H9 (cell line): Measurements from ENCODE around the gene SCRG1. TPM values are rescaled to one million over a fixed set of nuclear protein-coding genes. Genes with fewer than 3 reads are reported as not detected.

ENCODE experiments used
- DNase-seq: peaks from one replicate; pipeline ENCODE4 v3.0.0-alpha.2; 2017
- H2AFZ ChIP-seq: one replicate; pipeline ENCODE4 v1.6.1; 2013; ENCODE audit warnings: mild to moderate bottlenecking, low read length, control low read depth, moderate library complexity
- H2AK5ac ChIP-seq: 2 replicates; pipeline ENCODE4 v1.6.1; 2013; ENCODE audit warnings: low read length, control low read depth, mixed read lengths; ENCODE audit not compliant: insufficient read length
- H2BK120ac ChIP-seq: one replicate; pipeline ENCODE4 v1.6.1; 2013; ENCODE audit warnings: low read depth, mild to moderate bottlenecking, low read length, control low read depth, inconsistent platforms; ENCODE audit not compliant: poor library complexity, severe bottlenecking
- H2BK12ac ChIP-seq: 2 replicates; pipeline ENCODE4 v1.6.1; 2013; ENCODE audit warnings: low read length, control low read depth, mixed read lengths, low read depth; ENCODE audit not compliant: insufficient read length
- H2BK15ac ChIP-seq: 2 replicates; pipeline ENCODE4 v1.6.1; 2013; ENCODE audit warnings: low read depth, low read length, control low read depth
- H2BK20ac ChIP-seq: one replicate; pipeline ENCODE4 v1.6.1; 2013; ENCODE audit warnings: low read depth, mild to moderate bottlenecking, low read length, control low read depth, inconsistent platforms; ENCODE audit not compliant: poor library complexity, severe bottlenecking
- H2BK5ac ChIP-seq: 2 replicates; pipeline ENCODE4 v1.6.1; 2013; ENCODE audit warnings: low read length, control low read depth, mixed read lengths; ENCODE audit not compliant: insufficient read length
- H3K14ac ChIP-seq: 2 replicates; pipeline ENCODE4 v1.6.1; 2013; ENCODE audit warnings: low read length, control low read depth; ENCODE audit not compliant: insufficient read depth
- H3K18ac ChIP-seq: 2 replicates; pipeline ENCODE4 v1.6.1; 2013; ENCODE audit warnings: low read depth, mild to moderate bottlenecking, mixed read lengths, low read length, control low read depth; ENCODE audit not compliant: insufficient read length
- H3K23ac ChIP-seq: 2 replicates; pipeline ENCODE4 v1.6.1; 2013; ENCODE audit warnings: low read length, control low read depth, mixed read lengths, low read depth; ENCODE audit not compliant: insufficient read length
- H3K23me2 ChIP-seq: 2 replicates; pipeline ENCODE4 v1.6.1; 2013; ENCODE audit warnings: low read depth, mild to moderate bottlenecking, mixed read lengths, low read length, control low read depth; ENCODE audit not compliant: insufficient read length, poor library complexity, severe bottlenecking
- H3K27ac ChIP-seq: 2 replicates; pipeline ENCODE4 v1.5.1; 2013; ENCODE audit warnings: low read length, control low read depth, mixed read lengths, low read depth; ENCODE audit not compliant: insufficient read length
- H3K27me3 ChIP-seq: 2 replicates; pipeline ENCODE4 v1.6.1; 2013; ENCODE audit warnings: low read length, control low read depth, inconsistent platforms; ENCODE audit not compliant: insufficient read depth
- H3K4ac ChIP-seq: 2 replicates; pipeline ENCODE4 v1.6.1; 2013; ENCODE audit warnings: low read depth, mild to moderate bottlenecking, control low read depth, inconsistent platforms, low read length, moderate library complexity
- H3K4me1 ChIP-seq: 2 replicates; pipeline ENCODE4 v1.6.1; 2013; ENCODE audit warnings: low read length, control low read depth, inconsistent platforms; ENCODE audit not compliant: insufficient read depth
- H3K4me2 ChIP-seq: 2 replicates; pipeline ENCODE4 v1.6.1; 2013; ENCODE audit warnings: low read length, control low read depth, mixed read lengths; ENCODE audit not compliant: insufficient read length, insufficient read depth
- H3K56ac ChIP-seq: 2 replicates; pipeline ENCODE4 v1.6.1; 2013; ENCODE audit warnings: low read depth, mild to moderate bottlenecking, mixed read lengths, low read length, control low read depth; ENCODE audit not compliant: insufficient read length
- H3K79me1 ChIP-seq: 2 replicates; pipeline ENCODE4 v1.6.1; 2013; ENCODE audit warnings: low read depth, mild to moderate bottlenecking, moderate library complexity, low read length, control low read depth, inconsistent platforms; ENCODE audit not compliant: insufficient read depth, poor library complexity, severe bottlenecking
- H3K79me2 ChIP-seq: 2 replicates; pipeline ENCODE4 v1.6.1; 2013; ENCODE audit warnings: low read length, control low read depth, inconsistent platforms; ENCODE audit not compliant: insufficient read depth
- H3K9ac ChIP-seq: 2 replicates; pipeline ENCODE4 v1.6.1; 2013; ENCODE audit warnings: low read length, control low read depth, mixed read lengths; ENCODE audit not compliant: insufficient read length; ENCODE audit errors: extremely low read depth
- H3K9me3 ChIP-seq: one replicate; pipeline ENCODE4 v1.6.1; 2013; ENCODE audit warnings: low read depth, low read length, inconsistent platforms; ENCODE audit not compliant: control insufficient read depth
- H3T11ph ChIP-seq: one replicate; pipeline ENCODE4 v1.6.1; 2013; ENCODE audit warnings: mild to moderate bottlenecking, low read length, control low read depth, inconsistent platforms
- H4K20me1 ChIP-seq: one replicate; pipeline ENCODE4 v1.6.1; 2013; ENCODE audit not compliant: control insufficient read depth, insufficient read length, insufficient read depth
- H4K5ac ChIP-seq: 2 replicates; pipeline ENCODE4 v1.6.1; 2013; ENCODE audit warnings: low read depth, mild to moderate bottlenecking, mixed read lengths, low read length, control low read depth; ENCODE audit not compliant: insufficient read length
- H4K8ac ChIP-seq: replicated peaks from 2 replicates; pipeline ENCODE4 v1.6.1; 2013; ENCODE audit warnings: low read length, control low read depth, mixed read lengths, low read depth; ENCODE audit not compliant: insufficient read length
- H4K91ac ChIP-seq: 2 replicates; pipeline ENCODE4 v1.6.1; 2013; ENCODE audit warnings: low read depth, mild to moderate bottlenecking, moderate library complexity, mixed read lengths, low read length, control low read depth; ENCODE audit not compliant: insufficient read length
- H3K27ac Mint-ChIP-seq, 3 experiments: 2 replicates in 2 of 3; 3 replicates in 1 of 3; pipeline ENCODE4 v1.8.0; 2020 to 2021; ENCODE audit warnings: mixed read lengths in 3 of 3, mild to moderate bottlenecking in 1 of 3, moderate library complexity in 1 of 3
- H3K27me3 Mint-ChIP-seq: 2 replicates; pipeline ENCODE4 v1.8.0; 2021; ENCODE audit warnings: low read depth, mild to moderate bottlenecking, moderate library complexity, mixed read lengths
- H3K36me3 Mint-ChIP-seq, 3 experiments: 2 replicates in 2 of 3; 3 replicates in 1 of 3; pipeline ENCODE4 v1.8.0; 2020 to 2021; ENCODE audit warnings: low read depth in 3 of 3, mixed read lengths in 3 of 3; ENCODE audit not compliant: insufficient read depth in 1 of 3
- H3K4me1 Mint-ChIP-seq, 2 experiments: 2 replicates each; pipeline ENCODE4 v1.8.0; 2020; ENCODE audit warnings: mixed read lengths in 2 of 2
- H3K4me3 Mint-ChIP-seq, 2 experiments: 2 replicates in 1 of 2; 3 replicates in 1 of 2; pipeline ENCODE4 v1.8.0; 2020 to 2021; ENCODE audit warnings: mild to moderate bottlenecking in 2 of 2, mixed read lengths in 2 of 2, moderate library complexity in 1 of 2
- H3K9me3 Mint-ChIP-seq, 2 experiments: 2 replicates in 1 of 2; 3 replicates in 1 of 2; pipeline ENCODE4 v1.8.0; 2020; ENCODE audit warnings: mild to moderate bottlenecking in 2 of 2, mixed read lengths in 2 of 2, moderate library complexity in 1 of 2
- CTCF ChIP-seq: fragments of 200-600 bp; sonication (generic); conservative IDR thresholded peaks from 3 replicates; pipeline ENCODE4 v1.8.0; 2021; ENCODE audit warnings: antibody characterized with exemption, mild to moderate bottlenecking
- WGBS: extraction: QIAGEN DNeasy Blood & Tissue Kit; methylation state at CpG from one replicate; pipeline ENCODE4 v1.1.7; 2013; ENCODE audit warnings: missing lambda C conversion rate, low lambda C conversion rate, mixed read lengths; ENCODE audit not compliant: insufficient read length; ENCODE audit errors: extremely low coverage; 5-methylcytosine and 5-hydroxymethylcytosine counted together
- total RNA-seq: library from RNA; stranded (reverse); gene quantifications from 2 replicates; pipeline ENCODE4 v1.2.1, GENCODE V29; 2021

Gene SCRG1
- total RNA-seq, 1 experiment from 2014 or later: not detected

- no peak overlapping the region for H3K4me3 Mint-ChIP-seq
- no peak overlapping the region for H2BK15ac ChIP-seq
- no peak overlapping the region for H2BK20ac ChIP-seq
- H3K79me1 ChIP-seq: no peaks in the 10 kb centered on the region
- no peaks in the 10 kb centered on the region for H3K23me2 ChIP-seq
- H3K27me3 ChIP-seq: no peaks in the 10 kb centered on the region
- H2AFZ ChIP-seq: no peak overlapping the region
- no peak overlapping the region for H4K91ac ChIP-seq
- no peak overlapping the region for H2BK12ac ChIP-seq
- H3K27ac ChIP-seq: no peak overlapping the region
- no peak overlapping the region for H4K5ac ChIP-seq
- H3K23ac ChIP-seq: no peak overlapping the region
- H3K79me2 ChIP-seq: no peaks in the 10 kb centered on the region
- no peak overlapping the region for H2AK5ac ChIP-seq
- H3K56ac ChIP-seq: no peak overlapping the region
- no peaks in the 10 kb centered on the region for H4K20me1 ChIP-seq
- no peak for TF ChIP-seq CTCF
- H3K18ac ChIP-seq: no peak overlapping the region
- no peak overlapping the region for H3K4me2 ChIP-seq
- no peak for DNase-seq
- no peak overlapping the region for H3T11ph ChIP-seq
- H3K9ac ChIP-seq: no peak overlapping the region
- H3K4me1 ChIP-seq: no peaks in the 10 kb centered on the region
- no peaks in the 10 kb centered on the region for H3K4me1 Mint-ChIP-seq
- no peaks in the 10 kb centered on the region for H3K9me3 ChIP-seq
- no peak overlapping the region for H3K14ac ChIP-seq
- peaks cover 1% of the 10 kb centered on the region; the same call in 1 of the 2 replicates for H3K27me3 Mint-ChIP-seq
- no peak overlapping the region for H4K8ac ChIP-seq
- no peak overlapping the region for H2BK120ac ChIP-seq
- no CpG with 5 or more reads among the region's 3 CpGs for WGBS
- H3K4ac ChIP-seq: no peak overlapping the region
- no peaks in the 10 kb centered on the region for H3K9me3 Mint-ChIP-seq
- no peak overlapping the region for H3K27ac Mint-ChIP-seq
- no peak overlapping the region for H2BK5ac ChIP-seq
- no peaks in the 10 kb centered on the region for H3K36me3 Mint-ChIP-seq
Observed at GRCh38 chr4:173418639-173419038, 19.7 kb upstream of the SCRG1 start.
